Calu3 (cell line): ENCODE data around the gene CCL13. TPM values are rescaled to one million over a fixed set of nuclear protein-coding genes. Genes with fewer than 3 reads are reported as not detected.

ENCODE experiments used
- BruUV-seq: library from RNA; stranded (reverse); fragments of 400-500 nt; replicated peaks from 2 replicates; lab custom pipeline; 2021; lab: Mats Ljungman, UMichigan
- CTCF ChIA-PET: fragments of 300-600 bp; sonication (Branson Sonifier 250); formaldehyde crosslinking; loops from one replicate; lab custom pipeline; 2022; ENCODE audit warnings: antibody characterized with exemption; lab: Charles Lee
- DNase-seq: peaks from one replicate; pipeline ENCODE4 v3.0.0; 2022
- H3K27ac Mint-ChIP-seq: one replicate; pipeline ENCODE4 v1.8.0; 2022; ENCODE audit warnings: mixed read lengths; ENCODE audit not compliant: unreplicated experiment
- H3K27me3 Mint-ChIP-seq: one replicate; pipeline ENCODE4 v1.8.0; 2022; ENCODE audit warnings: mixed read lengths; ENCODE audit not compliant: unreplicated experiment
- H3K36me3 Mint-ChIP-seq: one replicate; pipeline ENCODE4 v1.8.0; 2022; ENCODE audit warnings: mild to moderate bottlenecking, moderate library complexity, mixed read lengths; ENCODE audit not compliant: insufficient read depth, unreplicated experiment
- H3K4me1 Mint-ChIP-seq: one replicate; pipeline ENCODE4 v1.8.0; 2022; ENCODE audit warnings: mild to moderate bottlenecking, low read depth, mixed read lengths; ENCODE audit not compliant: unreplicated experiment
- H3K4me3 Mint-ChIP-seq: one replicate; pipeline ENCODE4 v1.8.0; 2022; ENCODE audit warnings: mild to moderate bottlenecking, low read depth, moderate library complexity, mixed read lengths; ENCODE audit not compliant: unreplicated experiment
- H3K9me3 Mint-ChIP-seq: one replicate; pipeline ENCODE4 v1.8.0; 2022; ENCODE audit warnings: low read depth, mixed read lengths; ENCODE audit not compliant: unreplicated experiment
- CTCF ChIP-seq: fragments of 200-600 bp; IDR thresholded peaks from one replicate; pipeline ENCODE4 v1.8.0; 2022; ENCODE audit warnings: antibody characterized with exemption; ENCODE audit not compliant: unreplicated experiment
- intact Hi-C: fragments of 100-400 bp; cut with micrococcal nuclease; formaldehyde crosslinking; loops from one replicate; pipeline ENCODE4 v1.10.0; 2022; ENCODE audit not compliant: unreplicated experiment
- total RNA-seq: library from RNA; stranded (reverse); gene quantifications from 2 replicates; pipeline ENCODE4 v1.2.3, GENCODE V29; 2022

The CCL13 gene
- total RNA-seq, 1 experiment from 2014 or later, result not detected

GRCh38 chr17:34398990-34399389, 42.7 kb downstream of the CCL13 start:
- no peaks in the 10 kb centered on the region for H3K9me3 Mint-ChIP-seq
- no peak overlapping the region for H3K27ac Mint-ChIP-seq
- DNase-seq, result no peak
- no TSS peak for BruUV-seq
- peaks cover 82% of the 10 kb centered on the region for H3K27me3 Mint-ChIP-seq
- intact Hi-C loops, result no loop called here
- H3K4me1 Mint-ChIP-seq, result no peaks in the 10 kb centered on the region
- no peak overlapping the region for H3K4me3 Mint-ChIP-seq
- H3K36me3 Mint-ChIP-seq, result no peaks in the 10 kb centered on the region
- CTCF ChIA-PET, result no interaction called here
- no peak for TF ChIP-seq CTCF

DNA sequence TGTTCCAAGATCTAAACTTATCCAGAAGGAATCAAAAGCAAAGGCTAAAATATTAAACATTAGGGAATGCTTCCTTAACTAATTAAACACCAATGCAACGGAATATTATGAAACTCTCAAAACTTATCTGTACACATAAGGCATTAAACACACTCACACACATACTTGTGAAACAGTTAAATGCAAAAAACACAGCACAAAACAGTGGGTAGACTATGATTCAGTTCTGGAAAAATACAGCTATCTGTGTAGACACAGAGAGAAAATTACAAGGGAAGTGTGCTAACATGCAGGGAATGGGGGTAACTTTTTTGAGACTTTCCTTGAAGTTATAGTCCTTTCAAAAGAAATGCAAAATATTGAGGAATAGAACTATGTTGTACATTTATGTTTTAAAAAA, 43.4 kb downstream of the CCL13 start:
- intact Hi-C loops, result no loop called here
- Mint-ChIP-seq H3K36me3 (no peaks in the 10 kb centered on the region), H3K27me3 (peaks cover 82% of the 10 kb centered on the region), H3K4me1 (no peaks in the 10 kb centered on the region), H3K9me3 (no peaks in the 10 kb centered on the region), H3K27ac (no peak overlapping the region), H3K4me3 (no peak overlapping the region)
- no peak for TF ChIP-seq CTCF
- no peak for DNase-seq
- no TSS peak for BruUV-seq
- CTCF ChIA-PET, result no interaction called here

DNA sequence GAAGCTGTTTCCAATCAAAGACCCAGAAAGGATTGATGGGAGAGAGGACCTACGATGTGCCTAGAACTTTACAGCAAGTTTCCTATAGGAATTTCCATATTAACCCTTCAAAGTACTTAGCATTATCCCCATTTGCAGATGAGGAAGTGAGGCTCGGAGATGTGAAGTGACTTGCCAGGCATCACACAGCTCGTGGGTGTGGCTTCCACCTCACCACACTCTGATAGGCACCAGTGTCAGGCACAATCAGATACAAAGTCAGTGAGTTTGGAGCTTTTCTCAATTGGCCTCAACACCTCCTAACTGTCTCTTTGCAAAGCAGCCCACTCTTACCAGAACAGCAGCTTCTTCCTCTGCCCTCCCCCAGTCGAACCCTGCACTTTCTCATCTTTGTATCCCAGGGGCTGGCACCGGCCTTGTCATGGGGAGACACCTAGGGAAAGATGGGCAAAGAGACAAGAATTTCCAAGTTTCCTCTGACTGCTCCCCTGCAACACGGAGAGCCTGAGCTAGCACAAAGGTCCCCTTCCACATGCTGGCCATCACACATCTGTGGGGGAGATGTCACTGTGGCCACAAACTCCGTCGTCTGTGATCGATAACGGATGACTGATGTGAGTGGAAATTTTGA, 44.1 kb downstream of the CCL13 start:
- no peak for TF ChIP-seq CTCF
- CTCF ChIA-PET, result no interaction called here
- no TSS peak for BruUV-seq
- Mint-ChIP-seq H3K4me3 (no peak overlapping the region), H3K4me1 (no peaks in the 10 kb centered on the region), H3K27me3 (peaks cover 82% of the 10 kb centered on the region), H3K36me3 (no peaks in the 10 kb centered on the region), H3K27ac (no peak overlapping the region), H3K9me3 (no peaks in the 10 kb centered on the region)
- no peak for DNase-seq
- intact Hi-C loops, result no loop called here

DNA sequence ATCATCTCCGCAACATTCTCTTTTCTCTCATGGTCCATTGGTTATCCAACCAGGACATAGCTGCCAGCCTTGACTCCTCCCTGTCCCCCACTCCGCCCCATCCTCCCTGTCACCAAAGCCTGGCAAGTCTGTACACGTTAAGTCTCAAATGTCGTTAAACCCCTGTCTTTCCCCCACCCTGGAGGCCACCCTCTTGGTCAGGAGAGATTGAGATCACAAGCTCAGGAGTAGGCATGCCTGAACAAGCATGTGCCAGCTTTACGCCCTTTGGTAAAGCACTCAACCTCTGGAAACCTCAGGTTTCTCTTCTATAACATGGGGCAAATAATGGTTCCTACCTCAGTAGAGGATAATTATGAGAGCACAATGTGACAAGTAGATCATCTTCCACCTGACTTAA, 44.9 kb downstream of the CCL13 start:
- BruUV-seq, result no TSS peak
- Mint-ChIP-seq H3K9me3 (no peaks in the 10 kb centered on the region), H3K4me1 (no peaks in the 10 kb centered on the region), H3K27ac (no peak overlapping the region), H3K36me3 (no peaks in the 10 kb centered on the region), H3K4me3 (no peak overlapping the region), H3K27me3 (peaks cover 78% of the 10 kb centered on the region)
- TF ChIP-seq CTCF, result no peak
- CTCF ChIA-PET, result no interaction called here
- intact Hi-C loops, result no loop called here
- DNase-seq, result no peak
